Ectodermal cell (in vitro differentiated cells): Measurements from ENCODE around the gene S1PR4.

ENCODE experiments used
- H3K27ac ChIP-seq: 2 replicates; pipeline ENCODE4 v1.7.0; 2013; ENCODE audit warnings: mild to moderate bottlenecking, low read depth, low read length; ENCODE audit not compliant: insufficient read depth, poor library complexity, severe bottlenecking
- H3K27me3 ChIP-seq: 2 replicates; pipeline ENCODE4 v1.7.0; 2013; ENCODE audit warnings: mild to moderate bottlenecking, low read length; ENCODE audit not compliant: insufficient read depth, control insufficient read depth, poor library complexity, severe bottlenecking
- H3K36me3 ChIP-seq: one replicate; pipeline ENCODE4 v1.7.0; 2013; ENCODE audit warnings: low read length; ENCODE audit not compliant: control insufficient read depth, insufficient read depth
- H3K4me1 ChIP-seq: one replicate; pipeline ENCODE4 v1.7.0; 2013; ENCODE audit warnings: low read length; ENCODE audit not compliant: control insufficient read depth, insufficient read depth
- H3K4me3 ChIP-seq: 2 replicates; pipeline ENCODE4 v1.7.0; 2013; ENCODE audit warnings: low read depth, low read length, control low read depth; ENCODE audit not compliant: insufficient read depth
- H3K9me3 ChIP-seq: 2 replicates; pipeline ENCODE4 v1.7.0; 2013; ENCODE audit warnings: mild to moderate bottlenecking, low read length, moderate library complexity; ENCODE audit not compliant: control insufficient read depth
- WGBS, 2 experiments: methylation state at CpG; one replicate each; pipeline ENCODE4 v1.1.7; 2013; ENCODE audit warnings: missing lambda C conversion rate in 2 of 2; 5-methylcytosine and 5-hydroxymethylcytosine counted together

The S1PR4 gene

GRCh38 chr19:3178973-3179738 is 587 bp downstream of the S1PR4 start:
- H3K4me3 ChIP-seq: no peak overlapping the region
- no peaks in the 10 kb centered on the region for H3K9me3 ChIP-seq
- H3K36me3 ChIP-seq: no peaks in the 10 kb centered on the region
- 93% methylated on average over 52 of the region's 52 CpGs for WGBS, 2 experiments
- H3K27ac ChIP-seq: no peak overlapping the region
- H3K27me3 ChIP-seq: no peaks in the 10 kb centered on the region
- H3K4me1 ChIP-seq: no peaks in the 10 kb centered on the region

GRCh38 chr19:3179739-3180293 is 1.2 kb downstream of the S1PR4 start:
- Histone ChIP-seq H3K4me3 (no peak overlapping the region), H3K27ac (no peak overlapping the region), H3K9me3 (no peaks in the 10 kb centered on the region), H3K27me3 (no peaks in the 10 kb centered on the region), H3K4me1 (no peaks in the 10 kb centered on the region), H3K36me3 (no peaks in the 10 kb centered on the region)
- 93 to 95% methylated on average over 31 of the region's 31 CpGs for WGBS, 2 experiments

- Histone ChIP-seq H3K9me3 (no peaks in the 10 kb centered on the region), H3K36me3 (peaks cover 4% of the 10 kb centered on the region), H3K4me1 (peaks cover 12% of the 10 kb centered on the region), H3K27ac (no peak overlapping the region), H3K27me3 (no peaks in the 10 kb centered on the region), H3K4me3 (no peak overlapping the region)
- 85 to 88% methylated on average over 13 of the region's 13 CpGs for WGBS, 2 experiments
Measured at GRCh38 chr19:3183721-3184641, 5.4 kb downstream of the S1PR4 start.

- peaks cover 4% of the 10 kb centered on the region for H3K36me3 ChIP-seq
- H3K9me3 ChIP-seq: no peaks in the 10 kb centered on the region
- H3K4me1 ChIP-seq: peaks cover 12% of the 10 kb centered on the region
- 20% methylated on average over 14 of the region's 14 CpGs for WGBS, 2 experiments
- H3K4me3 ChIP-seq: peak overlapping the region; percentile 96
- H3K27ac ChIP-seq: no peak overlapping the region
- H3K27me3 ChIP-seq: no peaks in the 10 kb centered on the region
Measured at GRCh38 chr19:3184847-3185460, 6.4 kb downstream of the S1PR4 start.

- 0% methylated on average over 69 of the region's 69 CpGs for whole genome bisulfite sequencing, 2 experiments
- H3K36me3 ChIP-seq: peaks cover 4% of the 10 kb centered on the region
- H3K27me3 ChIP-seq: no peaks in the 10 kb centered on the region
- H3K27ac ChIP-seq: no peak within 1 kb of the TSS
- H3K4me3 ChIP-seq: peak within 1 kb of the TSS; percentile 96
- no peaks in the 10 kb centered on the region for H3K9me3 ChIP-seq
- H3K4me1 ChIP-seq: peaks cover 12% of the 10 kb centered on the region
Measured at GRCh38 chr19:3185461-3186159, 7.0 kb downstream of the S1PR4 start, which contains the start of gene NCLN. Gene NCLN, plus strand, starts transcription at chr19:3185930. Its CDS starts 101 bp downstream, at chr19:3186031.

GRCh38 chr19:3186160-3186688 is 7.7 kb downstream of the S1PR4 start:
- H3K27ac ChIP-seq: no peak overlapping the region
- H3K4me3 ChIP-seq: peak overlapping the region; percentile 96
- H3K9me3 ChIP-seq: no peaks in the 10 kb centered on the region
- H3K4me1 ChIP-seq: peaks cover 12% of the 10 kb centered on the region
- peaks cover 4% of the 10 kb centered on the region for H3K36me3 ChIP-seq
- WGBS, 2 experiments: 1% methylated on average over 38 of the region's 38 CpGs
- no peaks in the 10 kb centered on the region for H3K27me3 ChIP-seq

GRCh38 chr19:3186891-3187661 is 8.5 kb downstream of the S1PR4 start:
- Histone ChIP-seq H3K4me3 (peak overlapping the region; percentile 96), H3K36me3 (peaks cover 4% of the 10 kb centered on the region), H3K4me1 (peaks cover 12% of the 10 kb centered on the region), H3K9me3 (no peaks in the 10 kb centered on the region), H3K27ac (no peak overlapping the region), H3K27me3 (no peaks in the 10 kb centered on the region)
- 76 to 77% methylated on average over 23 of the region's 23 CpGs for WGBS, 2 experiments

GRCh38 chr19:3187662-3188511 is 9.3 kb downstream of the S1PR4 start:
- Histone ChIP-seq H3K27me3 (no peaks in the 10 kb centered on the region), H3K36me3 (peaks cover 4% of the 10 kb centered on the region), H3K27ac (no peak overlapping the region), H3K4me3 (no peak overlapping the region), H3K9me3 (no peaks in the 10 kb centered on the region), H3K4me1 (peaks cover 12% of the 10 kb centered on the region)
- 90 to 91% methylated on average over 36 of the region's 36 CpGs for WGBS, 2 experiments
